ENCODE measurements around the gene NOD2.

NOD2 gene

DNA sequence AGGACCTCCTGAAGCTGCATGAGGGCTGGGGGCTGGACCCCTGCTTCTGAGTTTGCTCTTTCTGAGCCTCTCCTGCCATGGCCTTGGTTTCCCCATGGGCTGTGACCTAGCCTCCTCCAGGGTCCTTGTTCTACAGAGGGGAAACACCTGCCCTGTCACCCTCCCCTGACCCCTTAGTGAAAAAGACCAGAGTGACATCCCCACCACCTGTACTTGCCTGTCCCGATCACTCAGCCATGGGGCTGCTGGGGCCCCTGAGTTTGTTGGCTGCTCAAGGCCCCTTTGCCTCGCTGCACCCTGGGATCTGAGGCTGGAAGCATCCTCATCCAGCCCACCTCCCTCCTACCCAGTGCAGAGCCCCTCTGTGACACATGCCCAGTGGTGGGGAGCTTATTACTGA, 800 bp downstream of the NOD2 start:
- no peak for DNase-seq (ENCODE audit: low spot score)

DNA sequence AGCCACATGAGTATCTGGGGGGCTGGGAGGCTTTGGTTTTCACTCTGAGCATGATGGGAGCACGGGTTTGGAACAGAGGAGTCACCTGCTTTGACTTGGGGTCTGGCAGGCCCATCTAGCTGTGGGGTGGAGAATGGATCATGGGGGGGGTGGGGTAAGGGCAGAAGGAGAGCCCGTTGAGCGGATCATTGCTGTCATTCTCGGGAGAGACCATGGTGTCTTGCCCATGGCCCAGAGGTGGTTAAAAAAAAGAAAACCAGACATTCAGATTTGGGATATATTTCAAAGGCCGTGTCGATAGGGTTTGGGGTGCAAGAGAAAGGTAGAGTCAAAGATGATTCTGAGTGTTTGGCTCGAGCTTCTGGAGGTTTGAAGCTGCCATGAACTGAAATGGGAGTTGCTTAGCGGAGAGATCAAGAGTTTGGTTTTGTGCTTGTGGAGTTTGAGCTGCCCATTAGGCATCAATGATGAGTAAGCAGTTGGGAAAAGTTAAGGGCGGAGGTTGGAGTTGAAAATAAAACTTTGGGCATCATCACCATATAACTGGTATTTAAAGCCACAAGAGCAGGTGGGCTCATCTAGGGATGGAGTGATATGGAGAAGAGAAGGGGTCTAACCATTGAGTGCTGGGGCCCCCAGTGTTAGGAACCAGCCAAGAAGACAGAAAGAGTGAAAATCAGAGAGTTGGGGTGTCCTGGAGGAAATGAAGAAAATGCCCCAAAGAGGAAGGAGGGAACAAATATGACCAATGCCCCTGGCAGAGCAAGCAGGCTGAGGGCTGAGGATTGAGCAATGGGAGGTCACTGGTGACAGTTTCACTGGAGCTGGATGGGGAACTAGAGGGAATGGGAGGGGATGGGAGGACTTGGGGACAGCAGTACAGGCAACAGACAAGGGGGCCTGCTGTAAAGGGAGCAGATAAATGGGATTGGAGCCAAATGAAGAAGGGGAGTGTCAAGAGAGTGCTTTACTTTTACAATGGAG, 1.9 kb downstream of the NOD2 start:
- no peak for DNase-seq (ENCODE audit: low spot score)

DNA sequence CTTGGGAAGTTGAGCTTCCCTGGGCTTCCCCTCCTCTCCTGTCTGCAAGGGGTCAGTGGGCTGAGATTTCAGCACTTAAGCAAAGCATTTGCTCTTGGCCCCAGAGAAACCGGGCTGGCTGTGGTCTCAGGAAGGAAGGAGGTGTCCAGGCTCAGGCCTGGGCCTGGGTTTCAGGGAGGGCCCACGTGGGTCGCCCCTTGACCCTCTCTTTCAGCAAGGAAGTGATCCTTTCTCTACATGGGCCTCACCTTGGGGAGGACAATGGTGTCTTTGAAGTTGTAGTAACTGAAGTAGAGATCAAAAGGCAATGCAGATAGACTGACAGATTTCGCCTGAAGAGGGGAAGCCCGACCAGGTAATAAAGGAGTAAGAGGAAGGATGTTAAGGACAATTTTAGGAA, 2.7 kb downstream of the NOD2 start:
- no peak for DNase-seq (ENCODE audit: low spot score)

DNA sequence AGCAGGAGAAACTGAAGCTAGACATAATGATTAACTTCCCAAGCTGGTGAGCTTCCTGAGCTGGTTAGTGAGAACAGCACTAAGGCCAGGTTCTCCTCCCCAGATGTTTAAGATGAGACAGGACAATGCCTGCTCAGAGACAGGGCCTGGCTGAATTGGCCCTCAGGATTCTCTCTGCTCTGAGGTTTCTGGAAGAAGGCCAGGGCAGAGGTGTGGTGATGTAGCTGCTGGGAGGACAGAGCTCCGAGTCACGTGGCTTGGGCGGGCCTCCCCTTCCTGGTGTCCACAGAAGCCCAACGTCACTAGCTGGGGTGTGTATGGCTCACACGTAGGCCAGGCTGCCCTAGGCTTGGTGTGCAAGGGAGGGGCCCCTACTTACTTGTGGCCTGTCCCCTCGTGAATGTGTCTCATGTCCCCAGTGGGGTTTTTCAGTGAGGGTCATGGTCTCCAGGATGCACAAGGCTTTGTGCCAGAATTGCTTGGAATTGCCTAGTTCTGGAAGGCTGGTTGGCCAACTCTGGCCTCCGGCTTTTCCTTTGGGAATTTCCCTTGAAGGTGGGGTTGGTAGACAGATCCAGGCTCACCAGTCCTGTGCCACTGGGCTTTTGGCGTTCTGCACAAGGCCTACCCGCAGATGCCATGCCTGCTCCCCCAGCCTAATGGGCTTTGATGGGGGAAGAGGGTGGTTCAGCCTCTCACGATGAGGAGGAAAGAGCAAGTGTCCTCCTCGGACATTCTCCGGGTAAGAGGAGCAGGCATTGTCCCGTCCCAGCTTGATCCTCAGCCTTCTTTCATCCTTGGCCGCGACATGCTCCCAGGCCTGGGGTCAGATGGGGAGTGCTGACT, 3.4 kb downstream of the NOD2 start:
- DNase-seq (ENCODE audit: low spot score), result no peak

DNA sequence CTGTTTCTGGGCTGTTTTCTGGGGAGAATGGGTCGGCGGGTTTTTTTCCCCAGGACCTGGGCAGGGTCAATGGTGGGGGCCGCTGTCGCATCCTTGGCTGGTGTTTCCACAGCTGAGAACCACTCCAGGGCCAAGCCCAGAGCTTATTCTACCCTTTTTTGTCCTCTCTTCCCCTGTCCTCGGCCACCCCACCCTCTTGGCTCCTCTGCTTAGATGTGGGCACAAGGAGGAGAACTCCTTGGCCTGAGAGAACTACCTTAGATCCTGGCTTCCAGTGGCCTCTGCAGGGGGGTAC, 4.0 kb downstream of the NOD2 start:
- DNase-seq (ENCODE audit: low spot score), result no peak

DNA sequence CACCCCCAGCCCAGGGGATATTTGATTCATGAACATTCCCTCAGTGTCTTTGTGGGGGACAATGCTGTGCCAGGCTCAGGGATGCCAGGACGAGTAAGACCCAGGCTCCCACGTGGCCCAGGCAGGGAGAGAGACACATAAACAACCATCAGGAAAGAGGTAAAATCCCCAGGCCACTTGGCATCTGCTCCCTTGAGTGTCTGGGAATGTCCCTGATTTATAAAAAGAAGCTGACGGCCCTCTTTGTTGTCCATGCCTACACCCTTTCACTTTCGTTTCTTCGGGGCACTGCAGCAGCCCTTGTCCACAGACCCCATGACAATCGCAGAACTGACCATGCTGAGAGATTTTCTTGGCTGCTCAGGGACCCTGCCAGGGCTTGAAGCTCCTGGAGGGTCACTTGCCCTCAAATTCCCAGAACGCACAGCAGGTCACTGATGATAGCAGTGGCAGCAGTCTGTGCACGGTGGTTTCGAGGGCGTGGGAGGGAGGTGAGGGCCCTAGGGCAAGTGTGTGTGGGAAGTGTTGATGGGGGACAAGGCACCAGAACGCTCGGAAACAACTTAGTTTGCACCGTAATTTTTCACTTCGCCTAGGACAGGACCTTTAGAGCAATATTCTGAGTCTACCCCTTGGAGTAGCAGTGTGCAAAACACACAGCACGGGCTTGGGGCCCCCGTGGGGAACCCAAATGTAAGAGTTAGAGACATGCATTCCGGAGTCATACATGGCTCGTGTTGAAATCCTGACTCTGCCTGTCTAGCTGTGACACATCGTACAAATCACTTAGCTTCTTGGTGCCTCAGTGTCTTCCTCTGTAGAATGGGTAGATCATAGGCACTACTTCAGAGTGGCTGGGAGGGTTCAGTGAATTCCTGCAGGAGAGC, 4.7 kb downstream of the NOD2 start:
- DNase-seq (ENCODE audit: low spot score), result no peak

DNA sequence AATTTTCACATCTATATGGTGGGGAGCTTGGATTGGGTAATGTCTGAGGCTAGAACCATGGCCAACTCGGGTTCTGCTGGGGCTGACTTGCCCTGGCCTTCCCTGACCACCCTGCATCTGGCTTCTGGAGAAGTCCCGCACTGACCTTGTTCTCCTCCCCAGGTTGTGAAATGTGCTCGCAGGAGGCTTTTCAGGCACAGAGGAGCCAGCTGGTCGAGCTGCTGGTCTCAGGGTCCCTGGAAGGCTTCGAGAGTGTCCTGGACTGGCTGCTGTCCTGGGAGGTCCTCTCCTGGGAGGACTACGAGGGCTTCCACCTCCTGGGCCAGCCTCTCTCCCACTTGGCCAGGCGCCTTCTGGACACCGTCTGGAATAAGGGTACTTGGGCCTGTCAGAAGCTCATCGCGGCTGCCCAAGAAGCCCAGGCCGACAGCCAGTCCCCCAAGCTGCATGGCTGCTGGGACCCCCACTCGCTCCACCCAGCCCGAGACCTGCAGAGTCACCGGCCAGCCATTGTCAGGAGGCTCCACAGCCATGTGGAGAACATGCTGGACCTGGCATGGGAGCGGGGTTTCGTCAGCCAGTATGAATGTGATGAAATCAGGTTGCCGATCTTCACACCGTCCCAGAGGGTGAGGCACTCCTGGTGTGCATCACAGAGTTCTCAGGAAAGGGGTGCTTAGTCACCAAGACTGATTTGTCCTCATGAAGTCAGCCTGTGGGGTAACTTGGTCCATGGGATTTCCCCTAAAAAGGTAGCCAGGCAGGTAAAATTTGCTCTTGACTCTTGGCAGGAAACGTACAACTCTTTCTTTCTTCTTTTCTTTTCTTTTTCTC, 6.1 kb downstream of the NOD2 start:
- DNase-seq (ENCODE audit: low spot score), result no peak

DNA sequence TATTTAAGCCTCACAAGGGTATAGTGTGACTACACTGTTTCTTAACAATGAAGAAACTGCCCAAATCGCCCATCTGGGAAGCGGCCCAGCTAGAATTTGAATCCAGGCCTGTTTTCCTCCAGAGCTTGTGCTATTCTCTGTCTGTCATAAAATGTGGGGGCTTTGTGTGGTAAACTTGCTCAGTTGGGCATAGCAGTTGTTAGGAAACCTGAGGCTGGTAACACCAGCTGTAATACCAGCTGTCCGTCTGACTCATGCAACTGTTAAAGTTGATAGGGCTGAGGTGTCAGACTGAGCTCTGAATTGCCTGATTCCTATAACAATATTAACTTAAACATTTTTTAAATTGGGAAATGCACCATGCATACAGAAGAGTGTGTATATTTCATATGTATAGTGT, 9.3 kb downstream of the NOD2 start:
- no peak for DNase-seq (ENCODE audit: low spot score)

DNA sequence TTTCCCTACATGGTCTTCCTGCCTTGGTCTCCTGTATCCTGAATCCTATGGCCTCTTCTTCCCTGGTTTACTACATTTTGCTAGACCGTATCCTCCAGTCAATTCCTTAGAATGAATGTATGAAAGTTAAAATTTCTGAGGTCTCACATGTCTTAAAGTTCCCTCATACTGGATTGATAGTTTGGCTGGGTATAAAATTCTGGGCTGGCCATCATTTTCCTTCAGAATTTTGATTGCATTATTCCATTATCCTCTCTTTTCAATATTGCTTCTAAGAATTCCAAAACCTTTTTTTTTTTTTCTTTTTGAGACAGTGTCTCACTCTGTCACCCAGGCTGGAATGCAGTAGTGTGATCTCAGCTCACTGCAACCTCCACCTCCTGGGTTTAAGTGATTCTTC, 10.8 kb downstream of the NOD2 start:
- DNase-seq (ENCODE audit: low spot score), result no peak

DNA sequence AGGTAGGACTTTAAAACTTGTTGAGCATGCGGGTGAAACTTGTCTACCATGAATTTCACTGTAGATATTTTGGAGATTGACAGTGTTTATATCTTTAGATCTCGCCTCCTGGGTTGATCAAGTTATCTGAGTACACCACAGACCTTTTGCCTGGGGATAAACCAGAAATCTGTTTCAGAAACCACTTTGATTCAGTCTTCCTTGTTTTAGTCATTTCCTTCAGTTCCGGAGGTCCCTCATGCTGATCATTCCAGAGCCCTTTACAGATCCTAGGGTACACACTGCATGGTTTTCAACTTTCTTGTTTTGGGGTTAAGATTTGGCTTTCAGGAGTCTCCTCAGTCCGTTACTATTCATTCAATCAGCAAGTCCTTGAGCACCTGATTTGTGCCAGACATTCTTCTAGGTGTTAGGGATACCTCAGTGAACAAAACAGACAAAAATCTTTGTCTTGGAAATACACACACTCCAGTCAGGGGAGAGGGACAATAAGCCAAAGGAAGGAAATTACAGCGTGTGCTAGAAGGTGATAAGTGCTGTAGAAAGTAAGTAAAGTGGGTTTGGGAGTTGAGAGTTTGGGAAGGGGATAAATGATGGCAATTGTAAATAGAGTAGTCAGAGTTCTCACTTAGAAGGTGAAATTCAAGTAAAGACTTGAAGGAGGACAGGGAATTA, 12.2 kb downstream of the NOD2 start:
- no peak for DNase-seq (ENCODE audit: low spot score)

DNA sequence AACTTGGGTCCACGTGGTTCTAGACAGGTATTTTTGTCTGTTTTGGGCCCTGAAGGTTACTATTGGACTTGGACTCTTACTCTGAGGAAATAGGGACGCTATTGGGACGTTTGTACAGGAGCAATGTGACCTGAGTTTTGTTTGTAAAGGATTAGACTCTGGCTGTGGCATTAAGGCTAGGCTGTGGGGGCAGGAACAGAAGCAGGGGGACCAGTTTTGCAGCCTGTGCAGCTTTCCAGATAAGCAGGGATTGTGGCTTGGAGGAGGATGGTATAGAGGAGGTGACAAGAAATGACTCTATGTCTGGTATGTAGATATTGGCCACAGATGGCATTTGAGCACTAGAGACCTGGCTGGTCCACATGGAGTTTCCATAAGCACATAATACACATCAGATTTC, 12.8 kb downstream of the NOD2 start:
- no peak for DNase-seq (ENCODE audit: low spot score)

DNA sequence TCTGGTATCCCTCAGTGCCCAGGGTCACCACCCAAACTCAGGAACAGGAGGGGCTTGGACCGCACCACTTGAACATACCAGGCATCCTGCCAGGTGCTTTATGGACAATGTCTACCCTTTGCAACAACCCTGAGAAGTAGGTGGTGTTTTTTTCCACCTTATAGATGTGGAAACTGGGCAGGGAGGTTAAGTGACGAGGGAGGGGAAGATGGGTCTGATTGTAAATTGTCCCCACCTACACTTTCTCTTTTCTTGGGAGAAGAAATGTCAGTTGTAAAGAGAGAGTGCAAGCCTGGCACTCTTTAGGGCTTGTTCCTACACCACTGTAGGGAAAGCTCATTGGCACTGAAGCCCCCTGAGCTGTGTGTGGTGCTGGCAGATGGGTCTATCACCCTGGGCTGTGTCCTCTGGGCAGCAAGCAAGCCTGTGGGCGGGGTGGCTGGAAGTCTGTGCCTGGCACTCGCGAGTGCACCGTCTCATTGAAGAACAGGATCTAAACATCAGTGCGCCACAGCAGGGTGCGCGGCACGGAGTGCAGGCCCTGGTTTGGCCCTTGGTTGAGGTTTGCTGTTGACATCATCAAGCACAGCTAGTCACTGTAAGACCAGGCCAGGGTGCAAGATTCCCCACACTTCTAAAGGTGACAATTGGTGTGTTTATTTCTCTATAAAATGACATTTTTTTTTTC, 15.1 kb downstream of the NOD2 start:
- DNase-seq (ENCODE audit: low spot score), result no peak

DNA sequence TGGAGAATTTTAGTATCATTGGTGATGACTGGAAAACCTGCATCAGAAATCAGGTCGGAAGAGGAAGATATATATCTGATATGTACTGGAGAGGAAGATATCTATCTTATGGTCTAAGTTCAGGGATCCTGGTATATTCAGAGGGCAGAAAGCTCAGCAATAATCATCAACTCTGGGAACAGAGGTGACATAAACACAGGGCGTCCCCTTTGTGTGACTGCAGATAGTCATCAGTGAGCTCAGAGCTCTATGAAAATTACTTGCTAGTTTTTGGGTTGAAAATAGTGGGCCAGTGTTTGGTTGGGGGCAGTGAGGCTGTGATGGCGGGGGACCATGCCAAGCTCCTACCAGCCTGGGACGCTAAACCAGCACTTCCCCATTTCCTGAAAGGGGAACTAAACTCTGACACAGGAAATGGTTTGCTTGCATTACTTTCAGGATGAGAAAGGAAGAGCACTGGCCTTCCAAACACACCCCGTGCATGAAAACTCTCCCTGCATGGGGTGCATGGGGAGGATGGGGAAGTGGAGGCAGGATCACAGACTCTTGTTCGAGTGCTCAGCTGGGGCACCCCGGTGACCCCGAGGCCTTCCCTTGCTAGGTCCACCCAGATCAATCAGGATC, 15.8 kb downstream of the NOD2 start:
- DNase-seq (ENCODE audit: low spot score), result no peak

DNA sequence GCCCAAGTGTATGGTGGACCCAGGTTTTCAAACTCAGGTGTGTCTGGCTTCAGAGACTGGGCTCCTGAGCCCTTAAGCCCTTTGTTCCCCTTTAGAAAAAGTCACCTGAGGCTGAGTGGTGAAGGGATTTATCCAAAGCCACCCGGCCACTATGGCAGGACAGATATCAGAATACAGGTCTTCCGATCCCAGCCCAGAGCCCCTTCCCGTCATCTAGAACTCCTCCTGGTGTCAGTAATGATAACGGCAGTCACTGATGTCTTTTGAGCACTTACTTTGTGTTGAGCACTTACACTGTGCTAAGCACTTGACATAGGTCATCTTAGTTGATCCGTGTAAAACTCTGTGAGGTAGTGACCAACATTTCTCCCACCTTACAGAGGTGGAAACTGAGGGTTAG, 16.6 kb downstream of the NOD2 start:
- no peak for DNase-seq (ENCODE audit: low spot score)

DNA sequence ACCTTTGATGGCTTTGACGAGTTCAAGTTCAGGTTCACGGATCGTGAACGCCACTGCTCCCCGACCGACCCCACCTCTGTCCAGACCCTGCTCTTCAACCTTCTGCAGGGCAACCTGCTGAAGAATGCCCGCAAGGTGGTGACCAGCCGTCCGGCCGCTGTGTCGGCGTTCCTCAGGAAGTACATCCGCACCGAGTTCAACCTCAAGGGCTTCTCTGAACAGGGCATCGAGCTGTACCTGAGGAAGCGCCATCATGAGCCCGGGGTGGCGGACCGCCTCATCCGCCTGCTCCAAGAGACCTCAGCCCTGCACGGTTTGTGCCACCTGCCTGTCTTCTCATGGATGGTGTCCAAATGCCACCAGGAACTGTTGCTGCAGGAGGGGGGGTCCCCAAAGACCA, 17.6 kb downstream of the NOD2 start:
- no peak for DNase-seq (ENCODE audit: low spot score)

DNA sequence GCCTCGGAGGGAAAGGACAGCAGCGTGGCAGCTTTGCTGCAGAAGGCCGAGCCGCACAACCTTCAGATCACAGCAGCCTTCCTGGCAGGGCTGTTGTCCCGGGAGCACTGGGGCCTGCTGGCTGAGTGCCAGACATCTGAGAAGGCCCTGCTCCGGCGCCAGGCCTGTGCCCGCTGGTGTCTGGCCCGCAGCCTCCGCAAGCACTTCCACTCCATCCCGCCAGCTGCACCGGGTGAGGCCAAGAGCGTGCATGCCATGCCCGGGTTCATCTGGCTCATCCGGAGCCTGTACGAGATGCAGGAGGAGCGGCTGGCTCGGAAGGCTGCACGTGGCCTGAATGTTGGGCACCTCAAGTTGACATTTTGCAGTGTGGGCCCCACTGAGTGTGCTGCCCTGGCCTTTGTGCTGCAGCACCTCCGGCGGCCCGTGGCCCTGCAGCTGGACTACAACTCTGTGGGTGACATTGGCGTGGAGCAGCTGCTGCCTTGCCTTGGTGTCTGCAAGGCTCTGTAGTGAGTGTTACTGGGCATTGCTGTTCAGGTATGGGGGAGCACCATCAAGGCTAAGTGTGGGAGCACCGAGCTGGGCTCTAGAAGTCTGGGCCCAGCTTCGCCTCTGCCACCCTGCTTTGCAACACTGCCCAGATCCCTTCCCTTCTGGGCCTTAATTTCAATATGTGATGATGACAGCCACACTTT, 18.6 kb downstream of the NOD2 start:
- no peak for DNase-seq (ENCODE audit: low spot score)

DNA sequence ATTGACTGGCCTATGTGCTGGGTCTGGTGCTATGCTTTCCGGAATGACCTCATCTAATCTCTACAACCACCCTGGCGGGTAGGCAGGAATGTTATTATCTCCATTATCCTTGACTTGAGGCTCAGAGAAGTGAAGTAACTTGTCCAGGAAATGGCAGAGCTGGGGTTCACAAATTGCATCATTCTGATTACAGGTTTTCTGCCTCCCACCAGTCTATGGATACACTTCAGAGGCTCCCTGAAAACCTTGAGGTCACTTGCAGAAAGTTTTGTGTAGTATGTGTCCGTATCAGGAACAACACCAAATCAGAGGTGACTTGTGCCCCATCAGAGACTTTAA, 19.1 kb downstream of the NOD2 start:
- no peak for DNase-seq (ENCODE audit: low spot score)

DNA sequence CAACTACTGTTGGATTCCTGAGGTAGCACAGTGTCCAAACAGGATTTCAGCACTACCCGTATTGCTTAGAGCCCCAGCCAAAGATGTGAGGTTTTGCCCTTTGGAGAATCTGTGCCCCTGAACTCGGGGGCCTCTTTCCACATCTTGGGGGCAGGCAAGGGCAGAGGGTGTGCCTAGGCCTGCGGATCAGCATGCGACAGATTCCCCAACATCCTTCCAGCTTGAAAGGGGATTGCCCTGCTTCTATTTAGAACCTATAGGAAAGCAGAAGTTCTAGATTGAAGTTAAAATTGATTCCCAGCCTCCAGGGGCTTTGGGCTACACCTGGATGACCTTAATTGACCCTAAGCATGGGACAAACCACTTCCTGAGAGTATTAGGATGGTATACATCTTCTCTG, 19.6 kb downstream of the NOD2 start:
- no peak for DNase-seq (ENCODE audit: low spot score)

DNA sequence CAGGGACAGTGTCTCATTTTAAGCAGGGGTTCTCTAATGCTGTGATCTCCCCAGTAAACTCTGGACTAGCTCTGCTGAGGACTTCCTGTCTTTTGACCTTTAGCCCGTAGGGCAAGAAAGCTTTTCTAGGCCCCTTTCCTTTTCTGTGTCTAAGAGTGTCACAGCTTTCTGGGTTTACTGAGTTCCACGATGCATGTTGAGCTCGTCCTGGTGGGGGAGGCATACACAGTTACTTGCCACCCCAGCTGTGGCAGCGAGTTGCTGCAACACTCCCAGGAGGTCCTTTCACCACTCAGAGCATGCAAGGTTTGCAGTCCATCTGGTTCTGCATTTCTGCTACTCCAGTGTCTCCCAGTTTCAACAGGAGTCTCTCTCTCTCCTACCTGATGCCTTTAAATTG, 23.7 kb downstream of the NOD2 start:
- DNase-seq (ENCODE audit: low spot score), result no peak
